ENCODE results near the gene MID1.

MID1 gene

GRCh38 chrX:10567136-10567535, 53.2 kb downstream of the MID1 start:
- no peak overlapping the region for H3K4me3 ChIP-seq (ENCODE audit: low read depth, low read length)
- no peaks in the 10 kb centered on the region for H3K9me3 ChIP-seq (ENCODE audit: control insufficient read depth, insufficient read depth, low read depth, low read length)
- TF ChIP-seq ZNF692 (tag by site-specific recombination; IDR thresholded peaks at IDR 0.05) (no peak), ZNF677 (tag by site-specific recombination; IDR thresholded peaks at IDR 0.05) (no peak), ZNF157 (tag by site-specific recombination; IDR thresholded peaks at IDR 0.05) (no peak), ZNF529 (tag by site-specific recombination; IDR thresholded peaks at IDR 0.05; ENCODE audit: insufficient replicate concordance) (no peak), ZBTB48 (tag by site-specific recombination; IDR thresholded peaks at IDR 0.05) (no peak), ZNF521 (tag by site-specific recombination; IDR thresholded peaks at IDR 0.05) (no peak), ZNF48 (tag by site-specific recombination; IDR thresholded peaks at IDR 0.05) (no peak), ZNF280C (tag by site-specific recombination; IDR thresholded peaks at IDR 0.05) (no peak), ZNF629 (tag by site-specific recombination; IDR thresholded peaks at IDR 0.05) (no peak), ZNF843 (tag by site-specific recombination; IDR thresholded peaks at IDR 0.05) (no peak), ZNF560 (tag by site-specific recombination; IDR thresholded peaks at IDR 0.05; ENCODE audit: borderline replicate concordance) (no peak), HOXD13 (CRISPR knock-in tag; IDR thresholded peaks at IDR 0.05; ENCODE audit: borderline replicate concordance) (no peak)
- H3K4me1 ChIP-seq (ENCODE audit: control insufficient read depth, insufficient read depth, low read length) = no peaks in the 10 kb centered on the region
- H3K27ac ChIP-seq (ENCODE audit: extremely low read depth, low read depth, low read length) = no peak overlapping the region
- ChIA-PET POLR2A (no interaction called here), CTCF (no interaction called here)
- H3K36me3 ChIP-seq (ENCODE audit: control insufficient read depth in 2 of 2, insufficient read depth in 1 of 2, low read length in 2 of 2) = peaks cover 0 to 43% of the 10 kb centered on the region in 2 experiments; a peak in 2 of 3 replicates

- ChIA-PET POLR2A (no interaction called here), CTCF (no interaction called here)
- H3K36me3 ChIP-seq (ENCODE audit: control insufficient read depth in 2 of 2, insufficient read depth in 1 of 2, low read length in 2 of 2) = peaks cover 0 to 47% of the 10 kb centered on the region in 2 experiments; a peak in 2 of 3 replicates
- no peaks in the 10 kb centered on the region for H3K9me3 ChIP-seq (ENCODE audit: control insufficient read depth, insufficient read depth, low read depth, low read length)
- no peaks in the 10 kb centered on the region for H3K4me1 ChIP-seq (ENCODE audit: control insufficient read depth, insufficient read depth, low read length)
- no peak overlapping the region for H3K4me3 ChIP-seq (ENCODE audit: low read depth, low read length)
- H3K27ac ChIP-seq (ENCODE audit: extremely low read depth, low read depth, low read length) = no peak overlapping the region
- TF ChIP-seq GLI2 (tag by site-specific recombination; IDR thresholded peaks at IDR 0.05; ENCODE audit: borderline replicate concordance, low read depth) = no peak
- no peak for TF ChIP-seq PBX3 (CRISPR knock-in tag; IDR thresholded peaks at IDR 0.05)
- no peak for TF ChIP-seq ZBTB7A (tag by site-specific recombination; IDR thresholded peaks at IDR 0.05; ENCODE audit: low read depth)
- TF ChIP-seq ZBTB11 (tag by site-specific recombination; conservative IDR thresholded peaks at IDR 0.05; ENCODE audit: low read depth) = no peak
- TF ChIP-seq TRIM28 (IDR thresholded peaks at IDR 0.05; ENCODE audit: borderline replicate concordance, low read length) = no peak
- TF ChIP-seq KLF17 (tag by site-specific recombination; IDR thresholded peaks at IDR 0.05) = no peak
- TF ChIP-seq SP2 (tag by site-specific recombination; IDR thresholded peaks at IDR 0.05) = no peak
- no peak for TF ChIP-seq ELK4 (IDR thresholded peaks at IDR 0.05; ENCODE audit: borderline replicate concordance, low read depth, low read length)
- no peak for TF ChIP-seq ZFP3 (tag by site-specific recombination; IDR thresholded peaks at IDR 0.05; ENCODE audit: low read depth)
- TF ChIP-seq ZNF169 (tag by site-specific recombination; IDR thresholded peaks at IDR 0.05) = no peak
- no peak for TF ChIP-seq ZSCAN23 (tag by site-specific recombination; IDR thresholded peaks at IDR 0.05)
- no peak for TF ChIP-seq ZNF292 (tag by site-specific recombination; IDR thresholded peaks at IDR 0.05; ENCODE audit: borderline replicate concordance, low read depth)
- no peak for TF ChIP-seq ZNF174 (tag by site-specific recombination; IDR thresholded peaks at IDR 0.05)
- no peak for TF ChIP-seq ZNF175 (tag by site-specific recombination; IDR thresholded peaks at IDR 0.05)
- TF ChIP-seq ZNF596 (tag by site-specific recombination; IDR thresholded peaks at IDR 0.05) = no peak
These were observed 53.7 kb downstream of the MID1 start for GRCh38 chrX:10566716-10567097.
